GM18909 (cell line): Measurements from ENCODE around the gene BDNF.
A peak's percentile ranks its signal among the peaks of the same experiment; 100 is the strongest.
"Not testable (repeated sequence)": the region's sequence is repeated elsewhere in the genome, so short reads cannot be mapped to it uniquely, and the experiment has no call there.

ENCODE experiments used
- ATAC-seq: cut with Tn5 transposase; IDR thresholded peaks from one replicate; pipeline ENCODE4 v1.9.1; 2021; ENCODE audit warnings: mild to moderate bottlenecking; ENCODE audit not compliant: unreplicated experiment, poor library complexity

The BDNF gene

DNA sequence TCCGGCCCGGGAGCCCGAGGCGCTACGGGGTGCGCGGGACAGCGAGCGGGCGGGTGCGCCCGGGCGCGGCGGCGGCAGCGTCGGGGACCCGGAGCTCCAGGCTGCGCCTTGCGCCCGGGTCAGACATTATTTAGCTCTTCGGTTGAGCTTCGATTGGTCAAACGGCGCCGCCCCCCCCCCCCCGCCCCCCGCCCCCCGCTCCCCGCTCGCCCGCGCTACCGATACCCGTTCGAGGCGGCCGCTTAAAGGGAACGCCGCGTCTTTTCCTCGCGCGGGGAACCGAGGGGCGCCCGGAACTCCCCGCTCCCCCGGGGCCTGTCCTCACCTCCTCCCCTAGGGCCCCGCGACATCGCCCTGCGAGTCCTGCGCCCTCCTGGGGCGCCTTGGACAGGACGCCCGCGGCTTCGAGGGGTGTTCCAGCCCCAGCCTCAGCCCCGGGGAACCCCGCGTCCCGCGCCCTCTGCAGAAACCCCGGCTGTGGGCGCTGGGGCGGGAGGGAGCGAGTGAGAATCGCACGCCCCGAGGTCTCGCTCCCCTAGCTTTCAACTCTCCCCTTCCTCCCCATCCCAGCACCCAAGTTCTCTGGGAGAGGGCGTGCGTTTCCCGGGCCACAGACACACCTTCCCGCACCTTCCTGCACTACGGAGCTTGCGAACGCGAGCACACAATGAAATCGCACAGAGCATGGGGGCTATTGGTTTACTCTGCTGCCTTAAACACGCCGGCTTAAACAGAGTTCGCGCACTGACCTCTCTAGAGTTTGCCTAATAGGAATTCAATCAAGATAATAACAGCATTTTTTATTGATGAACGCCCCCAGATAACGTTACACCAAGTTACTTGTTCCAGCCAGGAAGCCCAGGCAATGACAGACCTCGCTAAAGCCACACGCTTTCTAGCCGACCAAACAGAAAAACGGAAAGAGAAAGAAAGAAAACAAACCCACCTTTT, at the start of gene BDNF:
TSS of gene BDNF (minus strand) at position 105 of the 951 bp plus-strand sequence. CDS start 41,891 bp downstream, outside the sequence.
- peak; percentile 34 for ATAC-seq

DNA sequence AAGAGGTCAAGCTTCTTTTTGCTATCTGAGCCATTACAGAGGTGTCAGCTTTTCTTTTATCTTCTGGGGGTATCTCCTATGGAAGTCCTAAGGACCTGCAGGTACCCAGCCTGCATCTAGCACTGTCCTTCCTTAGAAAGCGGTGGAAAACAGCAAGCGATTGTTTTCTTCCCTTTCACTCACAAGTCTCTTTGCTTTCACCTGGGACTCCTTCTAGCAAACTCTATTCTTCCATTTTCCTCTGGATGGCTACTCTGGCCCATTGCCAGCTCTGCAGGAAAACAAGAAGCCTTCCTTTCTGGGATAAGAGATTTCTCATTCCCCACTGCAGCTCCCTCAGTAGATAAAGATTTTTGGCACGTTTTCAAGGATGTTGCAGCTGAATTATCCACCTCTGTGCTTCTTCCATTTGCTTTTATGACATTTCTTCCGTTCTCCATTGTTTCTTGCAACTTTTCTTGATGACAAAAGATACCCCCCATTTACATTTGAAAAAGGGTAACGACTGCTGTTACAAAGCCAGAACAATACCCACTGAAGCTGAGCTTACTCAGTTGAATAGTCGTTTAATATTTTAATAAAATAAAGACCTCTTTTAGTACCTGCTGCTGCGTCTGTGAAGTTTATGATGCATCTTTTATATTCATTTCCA, 40.2 kb upstream of the BDNF start:
- ATAC-seq = no peak

DNA sequence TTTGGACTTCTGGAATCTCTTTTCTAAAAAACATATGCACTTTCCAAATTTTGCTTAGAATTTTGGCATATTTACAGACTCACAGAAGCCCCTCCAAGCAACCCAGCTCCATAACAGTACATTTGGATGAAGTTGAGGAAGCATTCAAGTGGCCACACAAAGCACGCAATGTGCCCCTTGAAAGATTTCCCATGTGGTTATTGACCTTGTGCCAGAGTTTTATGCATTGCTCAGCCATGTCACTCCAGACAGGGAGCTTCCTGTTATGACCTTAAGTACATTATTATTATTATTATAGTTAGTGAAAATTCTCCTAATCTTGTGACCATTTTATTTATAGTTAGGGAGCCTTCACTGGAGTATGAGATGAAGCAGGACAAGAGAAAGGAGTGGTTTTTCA, 35.0 kb upstream of the BDNF start:
- no peak for ATAC-seq

DNA sequence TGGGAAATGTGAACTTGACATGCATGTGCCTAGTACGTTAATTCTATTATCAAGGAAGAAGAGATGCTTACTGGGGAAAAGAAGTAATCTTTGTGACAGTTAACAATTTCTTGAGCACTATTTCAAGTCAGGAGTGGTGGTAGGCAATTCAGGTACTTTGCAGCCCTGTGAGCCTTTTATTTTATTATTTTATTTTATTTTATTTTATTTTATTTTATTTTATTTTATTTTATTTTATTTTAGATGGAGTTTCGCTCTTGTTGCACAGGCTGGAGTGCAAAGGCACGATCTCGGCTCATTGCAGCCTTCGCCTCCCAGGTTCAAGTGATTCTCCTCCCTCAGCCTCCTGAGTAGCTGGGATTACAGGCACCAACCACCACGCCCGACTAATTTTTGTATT, 31.5 kb upstream of the BDNF start:
- not testable (repeated sequence) for ATAC-seq

DNA sequence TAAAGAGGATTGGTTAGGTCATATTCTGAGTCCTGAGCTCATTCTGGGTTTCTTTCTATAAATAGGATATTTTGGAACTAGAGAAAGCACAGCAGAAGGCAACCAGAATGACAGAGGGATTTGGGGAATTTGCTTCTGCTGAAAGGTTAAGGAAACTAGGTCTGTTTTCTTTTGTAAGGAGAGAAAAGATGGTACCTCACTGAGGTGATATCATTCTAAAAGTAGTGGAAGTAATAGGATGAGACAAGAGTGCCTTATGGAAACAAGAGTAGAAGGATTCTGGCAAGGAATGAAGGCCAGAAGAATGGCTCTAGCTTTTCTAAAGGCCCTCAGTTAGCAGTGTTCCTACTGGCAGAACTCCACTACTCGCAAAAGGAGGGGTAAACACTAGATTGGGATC, 26.7 kb upstream of the BDNF start:
- no peak for ATAC-seq

DNA sequence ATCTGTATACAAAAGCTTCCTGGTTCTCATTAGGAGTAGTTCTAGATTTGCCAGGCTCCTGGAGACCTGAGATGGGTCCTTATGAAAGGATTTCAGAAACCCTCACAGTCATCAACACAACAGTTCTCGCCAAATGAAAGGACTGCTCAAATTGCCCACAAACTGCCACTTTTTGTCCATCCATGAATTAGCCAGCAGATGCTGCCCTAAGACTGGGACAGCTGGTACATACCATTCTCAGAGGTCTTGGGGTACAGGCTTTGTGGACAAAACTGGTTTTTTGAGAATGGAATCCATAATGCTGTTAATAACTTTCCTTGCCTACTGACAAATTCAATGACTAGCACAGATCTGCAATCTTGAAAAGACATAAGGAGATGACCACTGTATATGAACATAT, 23.4 kb upstream of the BDNF start:
- no peak for ATAC-seq

DNA sequence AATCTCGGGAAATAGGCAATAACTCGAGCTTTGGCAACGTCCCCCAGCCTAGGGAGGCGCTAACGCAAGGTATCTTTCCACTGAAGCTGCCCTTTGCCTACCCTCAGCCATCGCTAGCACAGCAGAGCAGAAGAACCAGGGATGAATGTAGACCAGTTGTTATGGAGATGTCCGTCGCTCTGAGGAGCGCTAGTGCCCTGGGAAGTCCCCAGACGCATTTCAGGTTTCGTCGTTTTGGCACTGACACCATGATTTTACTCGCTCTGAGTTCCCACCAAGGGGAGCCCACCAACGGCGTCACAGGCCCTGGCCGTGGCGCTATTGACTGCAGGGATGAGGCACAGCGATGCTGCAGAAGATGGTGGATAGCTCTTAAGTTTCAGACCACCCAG, 22.7 kb upstream of the BDNF start:
- no peak for ATAC-seq

DNA sequence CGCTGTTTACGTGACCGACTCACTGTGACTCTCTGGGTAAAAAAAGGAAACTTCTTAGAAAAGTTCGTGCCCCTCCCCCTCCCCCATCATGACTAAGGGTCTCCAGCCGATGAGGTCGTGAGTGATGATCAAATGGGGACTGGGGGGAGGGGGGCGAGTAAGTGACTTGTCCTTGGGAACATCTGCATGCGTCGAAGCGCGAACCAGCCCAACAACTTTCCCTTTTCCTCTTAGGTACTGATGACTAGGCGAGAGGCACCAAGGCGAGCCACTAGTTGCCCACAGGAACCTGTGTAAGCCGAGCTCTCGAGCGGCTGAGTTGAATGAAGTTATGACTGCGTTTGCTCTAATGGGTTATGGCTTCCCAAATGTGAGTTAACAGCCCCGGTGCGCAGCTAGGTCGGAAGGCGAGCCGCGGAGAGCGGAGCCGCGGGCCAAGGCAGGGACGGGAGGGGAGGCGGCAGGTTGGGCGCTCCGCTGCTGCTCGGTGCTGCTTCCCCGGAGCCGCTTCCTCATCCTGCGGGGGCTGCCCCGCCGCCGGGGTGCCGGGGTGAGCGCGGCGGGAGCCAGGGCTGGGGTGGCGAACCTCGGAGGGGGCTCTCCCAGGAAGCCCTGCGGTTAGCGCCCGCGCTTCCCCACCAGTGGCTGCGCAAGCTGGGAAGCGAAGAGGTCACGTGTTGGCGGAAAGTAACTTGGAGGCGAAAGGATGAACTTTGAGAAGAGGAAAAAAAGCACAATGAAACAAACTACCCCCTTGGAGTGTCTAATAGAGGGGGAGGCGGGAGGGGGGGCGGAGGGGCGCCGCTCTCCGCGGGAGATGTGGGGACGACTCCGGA, 22.1 kb upstream of the BDNF start:
- ATAC-seq = peak; percentile 53

DNA sequence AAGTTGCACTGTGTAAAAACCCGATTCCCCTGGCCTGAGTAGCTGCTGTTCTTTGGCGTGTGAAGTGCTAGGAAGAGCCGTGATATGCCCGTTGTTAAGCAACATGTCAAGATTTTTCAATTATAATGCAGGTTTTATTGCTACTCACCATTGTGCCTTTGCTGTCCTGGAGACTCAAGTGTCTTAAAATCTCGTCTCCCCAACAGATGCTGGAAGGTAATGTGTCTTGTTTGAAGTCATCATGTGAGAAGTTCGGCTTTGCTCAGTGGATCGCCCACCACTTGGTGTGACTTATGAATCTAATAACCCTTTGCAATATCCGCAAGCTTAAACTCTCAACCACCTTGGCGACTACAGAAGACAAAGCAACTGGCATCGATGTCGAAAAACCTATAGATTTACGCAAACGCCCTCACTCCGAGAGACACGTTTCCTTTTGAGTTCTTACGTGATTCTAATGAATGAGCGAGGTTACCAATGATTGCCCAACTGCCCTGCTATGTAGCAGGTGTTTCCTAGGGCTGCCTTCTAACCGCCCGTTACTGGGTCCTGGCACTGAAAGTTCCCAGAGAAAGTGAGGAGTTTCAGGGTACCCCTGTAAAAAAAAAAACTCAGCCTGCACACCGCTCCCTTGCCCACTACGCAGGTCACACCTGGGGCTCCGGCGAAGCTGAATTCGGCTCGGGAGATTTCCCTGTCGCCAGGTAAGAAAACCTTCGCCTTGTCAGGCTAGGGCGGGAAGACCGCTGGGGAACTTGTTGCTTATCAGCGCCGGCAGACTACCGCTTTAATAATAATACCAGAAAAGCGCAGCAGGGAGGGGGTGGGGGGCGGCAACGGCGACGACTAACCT, 21.2 kb upstream of the BDNF start:
- no peak for ATAC-seq

DNA sequence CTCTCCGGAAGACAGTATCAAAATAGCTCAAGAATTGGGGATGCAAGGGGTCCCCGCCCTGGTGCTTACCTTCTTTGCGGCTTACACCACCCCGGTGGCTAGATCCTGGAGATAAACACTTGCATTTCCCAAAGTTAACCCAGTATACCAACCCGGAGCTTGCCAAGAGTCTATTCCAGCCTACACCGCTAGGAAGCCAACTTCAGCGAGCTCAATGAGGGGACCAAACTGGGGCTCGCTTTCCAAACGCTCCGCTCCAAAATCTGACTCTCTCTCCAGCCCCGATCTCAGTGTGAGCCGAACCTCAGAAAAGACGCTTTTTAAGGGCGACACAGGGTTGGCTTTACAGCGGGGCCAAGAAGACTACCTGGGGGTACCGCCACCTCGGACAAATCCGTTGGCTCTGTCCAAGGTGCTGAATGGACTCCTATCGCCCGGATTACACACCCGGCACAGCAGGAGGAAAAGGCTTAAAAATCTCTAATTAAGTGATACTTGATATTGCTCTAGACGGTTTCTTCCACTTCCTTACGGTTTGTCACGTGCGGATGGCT, 20.1 kb upstream of the BDNF start:
- no peak for ATAC-seq

DNA sequence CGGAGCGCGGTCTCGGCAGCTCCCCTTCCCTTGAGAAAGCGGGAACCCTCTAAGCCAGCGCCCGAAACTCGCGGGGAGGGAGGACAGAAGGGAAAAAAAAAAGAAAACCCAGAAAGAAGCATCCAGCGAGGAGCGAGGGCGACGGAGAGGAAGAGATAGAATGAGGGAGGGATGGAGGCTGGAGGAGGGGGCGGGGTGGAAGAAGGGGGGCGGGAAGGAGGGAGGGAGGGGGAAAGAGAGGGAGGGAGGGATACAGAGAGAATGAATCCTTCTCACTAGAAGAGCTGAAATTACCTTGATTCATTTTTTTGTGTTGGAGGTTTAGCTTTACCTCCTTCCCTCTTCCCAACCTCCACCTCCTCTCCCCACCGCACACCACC, 19.3 kb upstream of the BDNF start:
- ATAC-seq = no peak

DNA sequence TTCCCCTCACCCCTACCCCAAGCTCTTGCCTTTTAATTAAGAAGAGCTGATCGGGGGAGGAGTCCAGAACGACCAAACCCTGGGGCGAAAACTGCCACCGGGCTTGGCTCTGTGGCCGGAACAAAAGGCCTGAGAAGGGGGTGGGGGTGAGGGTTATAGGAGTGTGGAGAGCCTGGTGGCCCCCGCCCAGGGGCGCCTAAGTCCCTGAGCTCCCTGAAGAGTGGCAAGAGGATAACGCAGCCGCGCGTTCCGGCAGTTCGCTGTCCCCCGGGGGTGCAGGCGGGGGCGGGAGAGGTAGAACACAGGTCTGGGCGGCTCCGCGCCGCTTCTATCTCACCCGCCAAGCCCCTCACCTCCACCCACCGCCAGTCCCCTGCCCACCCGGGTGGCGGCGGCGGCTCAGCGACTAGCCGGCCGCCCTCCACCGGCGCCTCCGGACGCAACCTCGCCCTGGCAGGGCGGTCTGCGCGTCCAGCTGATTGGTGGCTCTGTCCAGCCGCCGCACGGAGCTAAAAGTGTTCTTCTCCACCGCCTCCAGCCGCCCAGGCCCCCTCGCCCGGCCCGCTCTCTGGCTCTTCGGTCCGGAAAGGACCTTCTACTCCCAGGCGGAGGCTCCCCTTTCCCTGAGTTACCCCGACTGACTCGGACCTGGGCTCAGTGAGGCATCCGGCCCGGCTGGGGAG, 18.7 kb upstream of the BDNF start:
- no peak for ATAC-seq

DNA sequence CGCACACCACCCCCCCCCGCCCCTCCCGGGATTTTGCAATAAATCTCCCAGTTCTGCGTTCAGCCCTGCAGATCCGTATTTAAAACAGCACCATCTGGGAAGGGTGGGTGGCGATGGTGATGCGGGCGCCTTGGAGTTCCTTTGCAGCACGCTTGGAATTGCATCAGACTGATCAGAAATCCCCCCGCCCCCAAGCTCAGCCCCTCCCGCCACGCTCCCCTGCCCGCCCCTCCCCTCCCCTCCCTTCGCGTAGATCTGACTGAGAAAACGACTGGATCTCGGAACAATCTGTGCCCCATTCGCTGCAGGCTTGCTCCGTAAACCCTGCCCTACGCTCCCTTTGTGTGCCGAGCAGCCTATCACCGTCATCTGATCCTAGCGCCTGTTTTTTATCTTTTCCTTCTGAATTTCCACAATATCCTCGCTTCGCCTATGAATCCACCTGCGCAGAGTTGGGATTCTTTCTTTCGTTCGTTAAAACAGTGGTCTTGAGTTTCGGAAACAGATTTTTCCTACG, 18.1 kb upstream of the BDNF start:
- ATAC-seq = no peak

DNA sequence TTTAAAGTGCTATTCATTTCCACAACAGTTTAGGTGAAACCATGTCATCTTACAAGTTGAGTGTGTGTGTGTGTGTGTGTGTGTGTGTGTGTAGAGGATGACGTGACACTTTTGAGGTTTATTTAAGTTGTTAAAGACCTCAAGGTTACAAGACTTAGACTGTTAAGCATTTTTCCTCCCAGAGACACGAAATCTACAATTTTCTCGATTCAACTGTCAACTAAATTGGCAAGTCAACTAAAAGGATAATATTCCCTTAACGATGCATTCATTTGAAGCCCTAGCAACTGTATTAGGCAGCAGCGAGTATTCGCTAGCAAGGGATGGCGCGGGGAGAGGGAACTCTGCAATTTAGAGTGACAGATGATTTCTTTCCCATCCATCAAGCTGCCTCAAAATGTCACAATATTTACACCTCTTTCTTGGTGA, 17.6 kb upstream of the BDNF start:
- no peak for ATAC-seq

DNA sequence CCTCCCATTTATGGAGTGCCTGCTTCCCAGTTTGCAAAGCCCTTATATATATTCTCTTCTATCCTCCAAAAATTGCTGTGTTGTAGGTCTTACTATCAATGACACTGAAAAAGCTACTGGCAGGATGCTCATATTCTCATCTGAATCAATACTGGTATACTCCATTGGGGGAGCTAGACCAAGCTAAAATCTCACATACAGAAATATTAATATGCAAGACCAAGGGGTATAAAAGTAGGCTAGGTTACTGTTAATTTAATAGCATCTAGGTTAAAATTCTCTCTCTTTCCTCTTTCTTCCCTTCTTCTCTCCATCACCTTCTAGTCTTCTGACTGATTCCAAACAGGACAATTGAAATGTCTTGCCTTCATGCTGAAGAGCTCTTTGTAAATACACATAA, 17.1 kb upstream of the BDNF start:
- no peak for ATAC-seq

DNA sequence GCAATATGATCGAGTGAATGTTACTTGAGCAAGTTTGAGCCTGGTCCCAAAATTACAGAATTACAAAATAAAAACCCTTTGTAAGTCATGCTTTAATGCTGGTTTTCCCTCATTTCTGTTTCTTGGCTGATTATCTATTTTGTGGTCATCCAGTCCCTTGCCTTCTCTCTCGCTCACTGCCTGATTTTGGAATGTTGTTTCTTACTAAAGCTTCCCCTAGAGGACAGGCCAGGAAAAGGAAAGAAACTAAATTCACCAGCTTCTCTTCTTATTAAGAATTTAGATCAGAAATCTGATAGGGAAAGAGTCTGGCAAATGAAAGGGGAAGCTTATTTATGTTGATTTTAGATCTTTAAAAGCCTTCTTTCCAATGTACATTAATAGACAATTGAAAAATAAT, 16.6 kb upstream of the BDNF start:
- ATAC-seq = no peak

DNA sequence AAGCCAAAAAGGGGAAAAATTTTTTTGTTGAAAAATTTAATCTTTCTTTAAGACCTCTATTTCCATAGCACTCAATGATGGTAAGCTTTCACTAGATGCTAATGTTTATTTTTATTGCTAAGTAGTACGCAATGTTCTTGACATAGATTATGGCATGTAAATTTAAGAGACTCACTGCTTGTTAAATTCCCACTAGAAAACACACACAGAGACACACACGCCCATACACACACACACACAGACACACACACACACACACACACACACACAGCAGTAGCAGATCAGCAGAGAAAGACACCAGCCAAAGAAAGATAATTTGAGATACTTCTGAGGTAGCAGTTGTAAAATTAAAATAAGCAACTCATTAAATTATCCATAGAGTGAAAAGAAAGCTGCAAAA, 16.0 kb upstream of the BDNF start:
- no peak for ATAC-seq

DNA sequence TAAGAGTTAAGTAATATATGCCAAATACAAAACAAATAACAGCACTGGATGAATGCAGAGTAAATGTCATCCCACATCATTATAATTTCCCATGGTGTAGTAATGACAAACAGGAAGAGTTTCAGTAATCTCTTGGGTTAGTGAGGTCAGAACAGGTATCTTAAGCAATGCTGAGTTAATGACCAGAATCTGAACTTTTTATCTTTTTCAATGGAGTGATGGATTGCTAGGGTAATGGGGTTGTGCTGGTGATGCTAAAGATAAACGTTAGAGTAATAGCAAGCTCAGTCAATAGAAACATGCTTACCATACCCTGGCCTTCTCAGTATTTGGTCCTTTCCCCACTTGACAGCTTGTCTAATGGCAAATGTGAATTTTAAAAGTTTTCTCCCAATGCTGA, 11.5 kb upstream of the BDNF start:
- no peak for ATAC-seq

DNA sequence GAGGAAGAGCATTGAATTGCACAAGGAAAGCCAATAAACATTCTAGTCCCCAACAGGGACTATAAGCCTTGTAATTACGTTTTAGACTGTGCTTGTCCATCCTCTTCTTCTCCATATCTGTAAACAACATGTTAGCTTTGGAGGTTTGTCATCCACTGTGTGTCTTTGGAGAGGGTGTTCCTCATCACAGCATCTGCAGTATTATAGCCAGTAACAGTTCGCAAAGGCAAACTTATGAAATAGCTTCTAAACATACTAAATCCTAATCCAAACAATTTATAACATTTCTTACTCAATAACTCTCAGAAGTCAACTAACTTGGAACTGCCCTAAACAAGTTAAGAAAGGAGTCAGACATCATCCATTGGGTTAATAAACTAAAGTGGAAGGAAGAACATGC, 10.3 kb upstream of the BDNF start:
- no peak for ATAC-seq
